Esophagus squamous epithelium (tissue), 5 donors: ENCODE data around the gene SLC7A6. TPM values are rescaled to one million over a fixed set of nuclear protein-coding genes. Genes with fewer than 3 reads are reported as not detected.

Source experiments
- DNase-seq: peaks from one replicate; lab custom pipeline; 2025; lab: John Stamatoyannopoulos, UW
- H3K27ac ChIP-seq, 4 donors: fragments of 200-600 bp; sonication (generic); one replicate each; pipeline ENCODE4 v1.5.1; 2016 to 2019; ENCODE audit warnings: mild to moderate bottlenecking in 1 of 4
- H3K27me3 ChIP-seq, 4 donors: fragments of 200-600 bp; sonication (generic); 1 replicate in 3 of 4; 2 replicates in 1 of 4; pipeline versions ENCODE4 v1.5.1 to v1.6.0; 2017 to 2021; ENCODE audit warnings: antibody characterized with exemption in 1 of 4
- H3K36me3 ChIP-seq, 3 donors: fragments of 200-600 bp; sonication (generic); one replicate each; pipeline ENCODE4 v1.5.1; 2016 to 2019
- H3K4me1 ChIP-seq, 3 donors: fragments of 200-600 bp; sonication (generic); one replicate each; pipeline ENCODE4 v1.5.1; 2017 to 2019
- H3K4me3 ChIP-seq, 4 donors: fragments of 200-600 bp; sonication (generic); 1 replicate in 3 of 4; 2 replicates in 1 of 4; pipeline ENCODE4 v1.5.1; 2016 to 2019; ENCODE audit warnings: mild to moderate bottlenecking in 2 of 4, moderate library complexity in 1 of 4
- H3K9me3 ChIP-seq, 3 donors: fragments of 200-600 bp; sonication (generic); one replicate each; pipeline ENCODE4 v1.5.1; 2016 to 2019
- POLR2A ChIP-seq, 4 donors: fragments of 450-650 bp; IDR thresholded peaks; one replicate each; pipeline ENCODE4 v1.6.1; 2017; ENCODE audit warnings: antibody characterized with exemption in 4 of 4, mild to moderate bottlenecking in 4 of 4, moderate library complexity in 3 of 4
- WGBS, 2 donors: methylation state at CpG; one replicate each; pipeline ENCODE4 v1.1.5; 2018; 5-methylcytosine and 5-hydroxymethylcytosine counted together
- intact Hi-C: fragments of 100-400 bp; cut with DNase I; formaldehyde crosslinking; loops from one replicate; pipeline ENCODE4 v1.15.0; 2022
- total RNA-seq, 4 donors: library from RNA; depleted of rRNA; stranded (reverse); fragments of >200 nt; gene quantifications; one replicate each; pipeline ENCODE4 v1.1.0, GENCODE V29; 2016
- TF ChIP-seq, protein P1 (sequence below), 6 experiments: fragments of 450-650 bp in 4 of 6; fragments of 200-600 bp in 2 of 6; sonication (generic) in 2 of 6; IDR thresholded peaks; one replicate each; pipeline ENCODE4 v1.5.1; 2016 to 2019; ENCODE audit warnings: antibody characterized with exemption in 6 of 6, mild to moderate bottlenecking in 4 of 6, moderate library complexity in 4 of 6
- donor health status: DM: yes; HTN: yes; CAD: no.

SLC7A6 gene
- total RNA-seq, 4 donors from 2014 or later = 5.7 to 28.2 (median 7.9) TPM

DNA sequence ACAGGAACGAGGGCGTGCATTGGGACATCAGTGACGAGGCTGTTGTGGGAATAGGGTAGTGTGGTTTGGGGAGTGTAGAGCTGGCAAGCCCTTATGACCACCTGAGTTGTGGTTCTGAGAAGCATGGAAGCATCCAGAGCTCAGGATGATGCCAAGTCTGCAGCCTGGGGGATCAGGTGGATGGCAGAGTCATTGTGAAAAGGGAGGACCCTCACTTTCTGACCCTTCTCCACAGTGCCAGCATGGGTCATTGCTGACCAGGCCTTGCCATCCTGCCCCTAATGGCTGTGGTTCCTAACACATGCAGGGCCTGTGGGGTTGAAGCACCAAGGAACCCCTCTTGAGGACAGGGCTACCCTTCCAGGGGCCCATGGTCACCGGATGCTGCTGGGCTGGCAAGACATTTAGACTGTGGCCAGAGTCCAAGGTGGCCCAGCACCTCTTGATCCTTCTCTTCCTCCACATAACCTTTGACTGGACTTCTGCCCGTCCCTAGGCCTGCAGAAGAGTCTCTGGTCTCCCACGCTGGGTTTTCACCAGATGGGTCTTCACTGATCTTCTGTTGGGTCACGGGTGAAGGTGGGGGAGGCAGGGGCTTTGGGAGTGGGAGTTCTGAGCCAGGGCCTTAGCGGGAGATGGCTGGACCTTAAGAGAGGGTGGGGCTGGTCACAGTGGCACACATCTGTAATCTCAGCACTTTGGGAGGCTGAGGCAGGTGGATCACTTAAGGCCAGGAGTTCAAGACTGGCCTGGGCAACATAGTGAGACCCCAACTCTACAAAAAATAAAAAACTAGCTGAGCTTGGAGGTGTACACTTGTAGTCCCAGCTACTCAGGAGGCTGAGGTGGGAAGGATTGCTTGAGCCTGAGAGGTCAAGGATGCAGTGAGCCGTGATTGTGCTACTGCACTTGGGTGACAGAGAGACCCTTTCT lies 21.1 kb upstream of the SLC7A6 start:
- H3K27ac ChIP-seq = no peak overlapping the region
- no peaks in the 10 kb centered on the region for H3K9me3 ChIP-seq
- H3K27me3 ChIP-seq = no peaks in the 10 kb centered on the region
- H3K4me1 ChIP-seq = peaks cover 17 to 55% (median 38%) of the 10 kb centered on the region in 3 donors
- H3K4me3 ChIP-seq = no peak overlapping the region
- H3K36me3 ChIP-seq = no peaks in the 10 kb centered on the region
- intact Hi-C loops = no loop called here
- 78 to 79% methylated on average over 6 to 8 of the region's 9 CpGs for WGBS, 2 donors
- TF ChIP-seq POLR2A (IDR thresholded peaks at IDR 0.05) = no peak
- TF ChIP-seq, protein P1, sequence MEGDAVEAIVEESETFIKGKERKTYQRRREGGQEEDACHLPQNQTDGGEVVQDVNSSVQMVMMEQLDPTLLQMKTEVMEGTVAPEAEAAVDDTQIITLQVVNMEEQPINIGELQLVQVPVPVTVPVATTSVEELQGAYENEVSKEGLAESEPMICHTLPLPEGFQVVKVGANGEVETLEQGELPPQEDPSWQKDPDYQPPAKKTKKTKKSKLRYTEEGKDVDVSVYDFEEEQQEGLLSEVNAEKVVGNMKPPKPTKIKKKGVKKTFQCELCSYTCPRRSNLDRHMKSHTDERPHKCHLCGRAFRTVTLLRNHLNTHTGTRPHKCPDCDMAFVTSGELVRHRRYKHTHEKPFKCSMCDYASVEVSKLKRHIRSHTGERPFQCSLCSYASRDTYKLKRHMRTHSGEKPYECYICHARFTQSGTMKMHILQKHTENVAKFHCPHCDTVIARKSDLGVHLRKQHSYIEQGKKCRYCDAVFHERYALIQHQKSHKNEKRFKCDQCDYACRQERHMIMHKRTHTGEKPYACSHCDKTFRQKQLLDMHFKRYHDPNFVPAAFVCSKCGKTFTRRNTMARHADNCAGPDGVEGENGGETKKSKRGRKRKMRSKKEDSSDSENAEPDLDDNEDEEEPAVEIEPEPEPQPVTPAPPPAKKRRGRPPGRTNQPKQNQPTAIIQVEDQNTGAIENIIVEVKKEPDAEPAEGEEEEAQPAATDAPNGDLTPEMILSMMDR (IDR thresholded peaks at IDR 0.05) = no peak
- no peak for DNase-seq

- intact Hi-C loops = no loop called here
- 10 to 78% methylated on average over 2 to 6 of the region's 20 CpGs for WGBS, 2 donors
- no peaks in the 10 kb centered on the region for H3K9me3 ChIP-seq
- peaks cover 0 to 8% (median 4%) of the 10 kb centered on the region in 3 donors for H3K36me3 ChIP-seq
- H3K4me3 ChIP-seq = peak overlapping the region; percentile 67 to 99 (median 85)
- no peaks in the 10 kb centered on the region for H3K27me3 ChIP-seq
- H3K4me1 ChIP-seq = peaks cover 14 to 49% (median 33%) of the 10 kb centered on the region in 3 donors
- no peak for DNase-seq
- TF ChIP-seq, protein P1 (IDR thresholded peaks at IDR 0.05) = no peak
- TF ChIP-seq POLR2A (IDR thresholded peaks at IDR 0.05) = no peak
- H3K27ac ChIP-seq = peak overlapping the region; percentile 59 to 82 (median 72)
Measured at GRCh38 chr16:68244481-68244902, 19.8 kb upstream of the SLC7A6 start.

DNA sequence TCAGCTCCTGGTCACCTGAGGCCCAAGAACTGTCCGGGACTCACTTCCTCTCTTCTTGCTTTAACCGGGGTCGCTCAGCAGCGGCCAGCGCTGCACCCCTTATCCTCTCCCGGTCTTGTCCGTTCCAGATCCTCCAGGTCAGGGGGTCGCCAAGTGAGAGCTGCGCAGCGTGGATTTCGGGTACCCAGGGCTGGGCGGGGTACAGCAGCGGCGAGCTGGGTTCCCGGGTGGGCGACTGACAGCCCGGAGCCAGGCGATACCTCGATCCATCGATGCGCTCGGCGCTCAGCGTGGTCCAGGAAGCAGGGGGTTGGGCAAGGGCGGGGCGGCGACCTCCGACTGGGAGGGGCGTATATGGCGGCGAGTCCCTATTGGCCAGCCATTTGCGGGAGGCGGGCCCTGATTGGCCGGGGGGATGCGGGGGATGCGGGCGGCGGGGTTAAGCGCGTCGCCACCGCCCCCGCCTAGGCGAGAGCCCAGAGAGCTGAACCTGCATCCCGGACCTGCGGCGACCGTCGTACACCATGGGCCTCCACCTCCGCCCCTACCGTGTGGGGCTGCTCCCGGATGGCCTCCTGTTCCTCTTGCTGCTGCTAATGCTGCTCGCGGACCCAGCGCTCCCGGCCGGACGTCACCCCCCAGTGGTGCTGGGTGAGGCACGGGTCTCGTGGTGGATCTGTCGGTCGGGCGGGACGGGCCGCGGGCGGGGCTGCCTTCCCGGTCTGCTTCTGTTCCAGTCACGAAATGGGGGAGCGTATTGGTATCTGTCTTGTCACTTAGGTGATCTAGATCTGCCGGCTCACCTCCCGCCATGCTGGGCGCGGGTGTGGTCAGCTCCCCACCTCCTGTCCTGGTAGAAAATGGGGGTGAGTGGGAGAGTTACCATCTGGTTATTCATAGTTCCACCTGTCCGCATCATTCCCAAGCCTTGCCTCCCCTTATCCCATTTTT lies 19.1 kb upstream of the SLC7A6 start, which contains the start of gene PLA2G15:
TSS of gene PLA2G15 (plus strand) at position 471 of the 951 bp plus-strand sequence. CDS start at position 525, 54 bp downstream.
- Histone ChIP-seq H3K4me1 (peaks cover 8 to 42% (median 27%) of the 10 kb centered on the region in 3 donors), H3K4me3 (peak within 1 kb of the TSS; percentile 67 to 99 (median 85)), H3K36me3 (peaks cover 0 to 14% (median 6%) of the 10 kb centered on the region in 3 donors), H3K27ac (peak within 1 kb of the TSS; percentile 59 to 82 (median 72)), H3K9me3 (no peaks in the 10 kb centered on the region), H3K27me3 (no peaks in the 10 kb centered on the region)
- 1 to 7% methylated on average over 5 to 15 of the region's 75 CpGs for WGBS, 2 donors
- peak; percentile 80 for DNase-seq
- intact Hi-C loops = no loop called here
- TF ChIP-seq, protein P1 (IDR thresholded peaks at IDR 0.05) = peak in 1 of 6 experiments; percentile 20
- TF ChIP-seq POLR2A (IDR thresholded peaks at IDR 0.05) = peak in 2 of 4 donors; percentile 35 to 63

DNA sequence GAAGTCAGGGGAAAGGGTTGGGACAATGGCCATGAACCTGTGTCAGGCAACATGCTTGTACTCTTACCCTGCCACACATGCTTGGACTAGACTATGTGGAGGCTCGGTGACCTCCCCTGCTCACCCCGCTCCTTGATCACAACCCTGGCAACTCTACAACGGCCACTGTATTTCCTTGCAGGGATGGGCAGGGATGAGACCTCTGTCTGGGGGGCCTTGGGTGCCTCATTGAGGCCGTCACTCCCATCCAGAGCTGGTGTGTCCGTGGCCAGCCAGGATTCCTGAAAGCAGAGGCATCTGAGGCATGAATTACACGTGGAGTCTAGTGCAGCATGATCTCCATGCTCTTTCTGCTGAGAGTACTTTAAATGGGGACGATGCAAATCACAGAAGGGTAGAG lies 18.2 kb upstream of the SLC7A6 start:
- intact Hi-C loops = no loop called here
- peaks cover 0 to 24% (median 6%) of the 10 kb centered on the region in 3 donors for H3K36me3 ChIP-seq
- peak overlapping the region in 2 of 4 donors; percentile 5 to 74 for H3K27ac ChIP-seq
- H3K9me3 ChIP-seq = no peaks in the 10 kb centered on the region
- WGBS, 2 donors = 68 to 87% methylated on average over 4 to 5 of the region's 7 CpGs
- no peak for DNase-seq
- H3K27me3 ChIP-seq = no peaks in the 10 kb centered on the region
- peaks cover 8 to 39% (median 27%) of the 10 kb centered on the region in 3 donors for H3K4me1 ChIP-seq
- no peak for TF ChIP-seq POLR2A (IDR thresholded peaks at IDR 0.05)
- TF ChIP-seq, protein P1 (IDR thresholded peaks at IDR 0.05) = no peak
- H3K4me3 ChIP-seq = peak overlapping the region in 3 of 4 donors; percentile 67 to 99 (median 88)
